Subcutaneous adipose tissue (tissue), 4 donors: Measurements from ENCODE around the gene UBA52. TPM values are rescaled to one million over a fixed set of nuclear protein-coding genes. Genes with fewer than 3 reads are reported as not detected.

Experiments used
- CTCF ChIP-seq: fragments of 450-650 bp; IDR thresholded peaks from one replicate; pipeline ENCODE4 v1.5.1; 2016; ENCODE audit warnings: low read depth, mild to moderate bottlenecking, control low read depth, antibody characterized with exemption, moderate library complexity
- total RNA-seq, 4 donors: library from RNA; depleted of rRNA; stranded (reverse); fragments of >200 nt; gene quantifications; one replicate each; pipeline ENCODE4 v1.1.0, GENCODE V29; 2016

UBA52 gene
- total RNA-seq, 4 donors from 2014 or later, result 498 to 791 (median 619) TPM

GRCh38 chr19:18596752-18597157, 25.1 kb downstream of the UBA52 start:
- TF ChIP-seq CTCF, result no peak

GRCh38 chr19:18597809-18598660, 26.4 kb downstream of the UBA52 start:
- TF ChIP-seq CTCF, result no peak

GRCh38 chr19:18599485-18599884, 27.8 kb downstream of the UBA52 start:
- no peak for TF ChIP-seq CTCF

- TF ChIP-seq CTCF, result no peak
Measured at GRCh38 chr19:18601875-18602274, 30.2 kb downstream of the UBA52 start.

DNA sequence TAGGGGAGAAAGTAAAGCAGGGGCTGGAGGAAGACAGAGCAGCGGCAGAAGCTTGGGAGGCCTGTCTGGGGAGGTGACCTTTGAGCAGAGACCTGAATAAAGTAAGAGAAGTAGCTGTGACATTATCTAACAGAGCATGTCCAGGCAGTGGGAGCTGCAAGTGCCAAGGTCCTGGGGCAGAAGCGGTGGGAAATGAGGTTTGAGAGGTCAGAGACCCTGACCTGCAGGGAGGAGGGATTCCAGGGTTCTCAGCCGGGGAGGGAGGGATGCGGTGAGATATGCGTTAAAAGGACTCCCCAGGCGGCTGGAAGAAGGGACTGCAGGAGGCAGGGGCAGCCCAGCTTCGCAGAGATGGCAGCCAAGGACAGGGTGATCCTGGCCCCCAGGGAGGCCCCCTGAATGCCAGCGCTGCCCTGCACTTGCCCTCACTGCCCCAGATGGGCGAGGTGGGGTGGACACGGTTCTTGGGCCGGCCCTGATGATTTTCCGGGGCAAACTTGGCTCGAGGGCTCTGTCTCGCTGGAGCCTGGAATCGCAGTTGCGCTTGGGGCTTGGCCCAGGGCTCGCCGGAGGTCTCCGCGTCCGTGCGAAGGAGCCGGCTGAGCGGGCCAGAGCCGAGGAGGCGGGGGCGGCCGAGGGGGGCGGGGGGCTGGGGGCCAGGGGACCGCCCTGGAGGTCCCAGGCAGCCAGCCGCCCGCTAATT, 31.7 kb downstream of the UBA52 start:
- TF ChIP-seq CTCF, result no peak

DNA sequence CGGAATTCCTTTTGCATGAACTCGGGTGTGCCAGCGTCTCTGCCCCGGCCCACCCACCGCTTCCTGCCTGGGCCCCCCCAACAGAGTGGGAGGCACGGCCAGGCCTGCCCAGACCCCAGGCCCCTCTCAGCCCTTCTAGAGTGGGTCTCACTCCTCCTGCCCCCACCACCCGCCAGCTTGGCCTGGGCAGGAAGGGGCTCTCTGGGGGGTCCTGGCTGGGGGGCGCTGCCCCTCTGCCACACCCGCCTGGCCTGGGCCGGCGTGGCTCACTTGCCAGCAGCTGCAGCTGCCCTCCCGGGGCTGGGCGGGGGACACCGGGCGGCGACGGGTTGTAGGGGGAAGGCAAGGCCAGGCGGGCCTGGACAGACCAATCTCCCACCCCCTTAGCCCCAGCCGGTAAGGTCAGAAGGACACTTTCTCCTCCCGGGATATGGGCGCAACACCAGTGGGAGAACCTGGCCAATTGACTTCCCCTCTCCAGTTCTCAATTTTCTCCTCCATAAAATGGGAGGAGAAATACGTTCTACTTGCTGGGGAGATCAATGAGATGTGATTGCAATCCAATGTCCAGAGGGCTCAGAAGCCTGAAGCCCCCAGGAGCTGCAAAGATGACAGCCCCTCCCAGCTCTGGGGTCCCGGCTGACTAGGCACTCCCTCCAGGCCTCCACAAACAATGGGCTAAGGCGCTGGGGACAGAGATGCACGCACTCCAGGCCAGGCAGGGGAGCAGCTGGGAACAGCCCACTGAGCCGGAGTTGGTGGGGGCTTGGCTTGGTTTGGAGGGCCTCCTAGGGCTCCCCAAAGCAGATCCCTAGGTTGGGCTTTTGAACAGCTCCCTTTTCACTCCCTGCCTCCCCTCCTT, 32.5 kb downstream of the UBA52 start:
- no peak for TF ChIP-seq CTCF

DNA sequence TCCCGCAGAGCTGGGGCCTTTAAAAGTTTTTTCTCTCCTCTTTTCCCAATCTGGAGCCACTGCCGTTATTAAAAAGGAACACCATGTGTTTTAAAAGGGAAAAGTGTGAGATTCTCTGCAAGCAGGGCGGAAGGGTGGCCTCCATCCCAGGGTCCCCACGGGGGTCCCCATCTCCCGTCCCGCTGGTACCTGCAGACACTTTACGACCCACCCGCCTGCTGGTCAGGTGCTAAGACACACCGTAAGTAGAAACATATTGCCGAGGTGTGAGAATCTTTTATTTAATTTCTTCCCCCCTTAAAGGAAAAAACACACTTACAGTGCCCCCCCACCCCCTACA, 33.1 kb downstream of the UBA52 start:
- TF ChIP-seq CTCF, result no peak
